A549 (cell line): ENCODE data around the gene CITED4.

Source experiments
- CBX2 ChIP-seq: fragments of 200-600 bp; sonication (generic); IDR thresholded peaks from 2 replicates; pipeline ENCODE4 v1.6.1; 2016; ENCODE audit warnings: low read depth, mild to moderate bottlenecking, borderline replicate concordance
- CEBPB ChIP-seq, 2 experiments: fragments of >200 bp in 1 of 2; sonication (Bioruptor Twin) in 1 of 2; formaldehyde crosslinking in 1 of 2; IDR thresholded peaks; 2 replicates each; pipeline ENCODE4 v1.6.1; 2012 to 2016
- ESRRA ChIP-seq: fragments of 150-350 bp; IDR thresholded peaks from 2 replicates; pipeline ENCODE4 v1.6.1; 2014; ENCODE audit warnings: mild to moderate bottlenecking, low read length, borderline replicate concordance
- FOSB ChIP-seq: fragments of 250-450 bp; sonication (Bioruptor Pico); IDR thresholded peaks from 2 replicates; pipeline ENCODE4 v1.5.0; 2020; ENCODE audit warnings: mild to moderate bottlenecking, moderate library complexity
- JUN ChIP-seq, 2 experiments: fragments of >200 bp; sonication (Bioruptor Twin); formaldehyde crosslinking; IDR thresholded peaks; 2 replicates in 1 of 2; 3 replicates in 1 of 2; pipeline ENCODE4 v1.6.1; 2016 to 2017
- TF ChIP-seq, protein P1 (sequence below): fragments of >200 bp; sonication (Bioruptor Twin); formaldehyde crosslinking; IDR thresholded peaks from 3 replicates; pipeline ENCODE4 v1.5.1; 2016

DNA sequence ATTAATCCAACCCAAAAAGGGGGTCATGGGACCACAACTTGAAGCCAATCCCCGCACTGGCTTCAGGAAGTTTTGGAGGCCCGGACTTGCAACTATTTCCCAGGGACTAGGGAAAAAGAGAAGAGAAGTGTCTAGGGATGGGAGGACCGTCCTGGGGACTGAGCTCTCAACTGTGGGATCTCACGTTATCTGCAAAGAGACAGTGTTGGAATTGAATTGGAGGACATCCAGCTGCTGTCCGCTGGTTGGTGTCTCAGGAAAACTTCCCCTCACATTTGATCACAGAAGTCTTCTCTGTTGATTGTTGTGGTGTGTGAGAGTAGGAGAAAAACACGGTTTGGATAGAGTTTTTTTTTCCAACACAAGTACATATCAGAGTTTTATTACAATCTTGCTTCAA, 46.2 kb upstream of the CITED4 start:
- TF ChIP-seq, protein P1, sequence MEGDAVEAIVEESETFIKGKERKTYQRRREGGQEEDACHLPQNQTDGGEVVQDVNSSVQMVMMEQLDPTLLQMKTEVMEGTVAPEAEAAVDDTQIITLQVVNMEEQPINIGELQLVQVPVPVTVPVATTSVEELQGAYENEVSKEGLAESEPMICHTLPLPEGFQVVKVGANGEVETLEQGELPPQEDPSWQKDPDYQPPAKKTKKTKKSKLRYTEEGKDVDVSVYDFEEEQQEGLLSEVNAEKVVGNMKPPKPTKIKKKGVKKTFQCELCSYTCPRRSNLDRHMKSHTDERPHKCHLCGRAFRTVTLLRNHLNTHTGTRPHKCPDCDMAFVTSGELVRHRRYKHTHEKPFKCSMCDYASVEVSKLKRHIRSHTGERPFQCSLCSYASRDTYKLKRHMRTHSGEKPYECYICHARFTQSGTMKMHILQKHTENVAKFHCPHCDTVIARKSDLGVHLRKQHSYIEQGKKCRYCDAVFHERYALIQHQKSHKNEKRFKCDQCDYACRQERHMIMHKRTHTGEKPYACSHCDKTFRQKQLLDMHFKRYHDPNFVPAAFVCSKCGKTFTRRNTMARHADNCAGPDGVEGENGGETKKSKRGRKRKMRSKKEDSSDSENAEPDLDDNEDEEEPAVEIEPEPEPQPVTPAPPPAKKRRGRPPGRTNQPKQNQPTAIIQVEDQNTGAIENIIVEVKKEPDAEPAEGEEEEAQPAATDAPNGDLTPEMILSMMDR, result no peak
- TF ChIP-seq CBX2 (no peak), JUN (IDR thresholded peaks at IDR 0.05) (no peak), ESRRA (no peak), FOSB (CRISPR knock-in tag) (no peak), CEBPB (IDR thresholded peaks at IDR 0.05) (no peak)
